Stomach smooth muscle (tissue), 2 donors: ENCODE measurements around the gene RAPGEF1.
A peak's percentile ranks its signal among the peaks of the same experiment; 100 is the strongest.

Experiments
- H3K27ac ChIP-seq: one replicate; pipeline ENCODE4 v1.7.0; 2013; ENCODE audit warnings: mild to moderate bottlenecking, low read length, inconsistent platforms
- H3K27me3 ChIP-seq, 2 donors: one replicate each; pipeline ENCODE4 v1.7.0; 2013; ENCODE audit warnings: low read length in 2 of 2; ENCODE audit not compliant: insufficient read depth in 2 of 2, control insufficient read depth in 1 of 2
- H3K36me3 ChIP-seq, 2 donors: one replicate each; pipeline ENCODE4 v1.7.0; 2013; ENCODE audit warnings: low read length in 2 of 2; ENCODE audit not compliant: control insufficient read depth in 2 of 2, insufficient read depth in 2 of 2
- H3K4me1 ChIP-seq: one replicate; pipeline ENCODE4 v1.7.0; 2013; ENCODE audit warnings: low read length; ENCODE audit not compliant: control insufficient read depth, insufficient read depth
- H3K4me3 ChIP-seq, 2 donors: one replicate each; pipeline ENCODE4 v1.7.0; 2013; ENCODE audit warnings: low read length in 2 of 2
- H3K9ac ChIP-seq, 2 donors: one replicate each; pipeline ENCODE4 v1.7.0; 2013; ENCODE audit warnings: low read length in 2 of 2, mild to moderate bottlenecking in 1 of 2
- H3K9me3 ChIP-seq, 2 donors: one replicate each; pipeline ENCODE4 v1.7.0; 2013; ENCODE audit warnings: low read length in 2 of 2; ENCODE audit not compliant: control insufficient read depth in 2 of 2
- donor health status: healthy.
- donor health status: Pancreatic carcinoma.

The RAPGEF1 gene

GRCh38 chr9:131737426-131737825, 2.5 kb downstream of the RAPGEF1 start:
- Histone ChIP-seq H3K27ac (no peak overlapping the region), H3K9ac (no peak overlapping the region), H3K4me1 (peaks cover 35% of the 10 kb centered on the region)

GRCh38 chr9:131736431-131736830, 3.4 kb downstream of the RAPGEF1 start:
- Histone ChIP-seq H3K27ac (no peak overlapping the region), H3K36me3 (peaks cover 0 to 3% of the 10 kb centered on the region in 2 donors), H3K4me3 (no peak overlapping the region), H3K27me3 (no peaks in the 10 kb centered on the region), H3K9me3 (no peaks in the 10 kb centered on the region), H3K4me1 (peaks cover 45% of the 10 kb centered on the region), H3K9ac (no peak overlapping the region)

More at GRCh38 chr9:131737426-131737825, 2.5 kb downstream of the RAPGEF1 start:
- Histone ChIP-seq H3K9me3 (no peaks in the 10 kb centered on the region), H3K36me3 (peaks cover 0 to 2% of the 10 kb centered on the region in 2 donors), H3K4me3 (no peak overlapping the region), H3K27me3 (no peaks in the 10 kb centered on the region)

- Histone ChIP-seq H3K4me3 (no peak overlapping the region), H3K27ac (no peak overlapping the region), H3K9me3 (no peaks in the 10 kb centered on the region), H3K9ac (no peak overlapping the region), H3K27me3 (no peaks in the 10 kb centered on the region), H3K4me1 (peaks cover 48% of the 10 kb centered on the region), H3K36me3 (peaks cover 0 to 3% of the 10 kb centered on the region in 2 donors)
Measured at GRCh38 chr9:131735238-131736128, 4.4 kb downstream of the RAPGEF1 start.

GRCh38 chr9:131734781-131735180, 5.1 kb downstream of the RAPGEF1 start:
- no peak overlapping the region for H3K9ac ChIP-seq

GRCh38 chr9:131734165-131734610, 5.7 kb downstream of the RAPGEF1 start:
- peaks cover 53% of the 10 kb centered on the region for H3K4me1 ChIP-seq
- no peak overlapping the region for H3K9ac ChIP-seq
- H3K4me3 ChIP-seq = no peak overlapping the region
- H3K27ac ChIP-seq = no peak overlapping the region
- H3K27me3 ChIP-seq = no peaks in the 10 kb centered on the region
- H3K36me3 ChIP-seq = peaks cover 0 to 3% of the 10 kb centered on the region in 2 donors
- H3K9me3 ChIP-seq = no peaks in the 10 kb centered on the region

More at GRCh38 chr9:131734781-131735180, 5.1 kb downstream of the RAPGEF1 start:
- Histone ChIP-seq H3K9me3 (no peaks in the 10 kb centered on the region), H3K4me3 (no peak overlapping the region), H3K4me1 (peaks cover 48% of the 10 kb centered on the region), H3K36me3 (peaks cover 0 to 3% of the 10 kb centered on the region in 2 donors), H3K27ac (no peak overlapping the region), H3K27me3 (no peaks in the 10 kb centered on the region)

GRCh38 chr9:131733541-131734061, 6.3 kb downstream of the RAPGEF1 start:
- Histone ChIP-seq H3K4me1 (peaks cover 51% of the 10 kb centered on the region), H3K9ac (no peak overlapping the region), H3K4me3 (no peak overlapping the region), H3K27ac (no peak overlapping the region), H3K9me3 (no peaks in the 10 kb centered on the region), H3K36me3 (peaks cover 0 to 3% of the 10 kb centered on the region in 2 donors), H3K27me3 (no peaks in the 10 kb centered on the region)

- Histone ChIP-seq H3K36me3 (peaks cover 0 to 3% of the 10 kb centered on the region in 2 donors), H3K27me3 (no peaks in the 10 kb centered on the region), H3K9me3 (no peaks in the 10 kb centered on the region), H3K9ac (no peak overlapping the region), H3K4me1 (peaks cover 53% of the 10 kb centered on the region), H3K27ac (no peak overlapping the region), H3K4me3 (no peak overlapping the region)
Measured at GRCh38 chr9:131732636-131733289, 7.1 kb downstream of the RAPGEF1 start.

GRCh38 chr9:131732061-131732526, 7.8 kb downstream of the RAPGEF1 start:
- no peak overlapping the region for H3K9ac ChIP-seq
- H3K27me3 ChIP-seq = no peaks in the 10 kb centered on the region
- no peak overlapping the region for H3K27ac ChIP-seq
- peaks cover 56% of the 10 kb centered on the region for H3K4me1 ChIP-seq
- peak overlapping the region in 1 of 2 donors; percentile 40 for H3K4me3 ChIP-seq
- H3K36me3 ChIP-seq = peaks cover 0 to 3% of the 10 kb centered on the region in 2 donors
- no peaks in the 10 kb centered on the region for H3K9me3 ChIP-seq

- Histone ChIP-seq H3K9me3 (no peaks in the 10 kb centered on the region), H3K4me3 (peak overlapping the region in 1 of 2 donors; percentile 40), H3K4me1 (peaks cover 56% of the 10 kb centered on the region), H3K36me3 (peaks cover 0 to 3% of the 10 kb centered on the region in 2 donors), H3K27me3 (no peaks in the 10 kb centered on the region), H3K9ac (no peak overlapping the region), H3K27ac (no peak overlapping the region)
Measured at GRCh38 chr9:131731644-131732043, 8.2 kb downstream of the RAPGEF1 start.

- no peak overlapping the region for H3K4me3 ChIP-seq
- H3K9ac ChIP-seq = no peak overlapping the region
- H3K4me1 ChIP-seq = peaks cover 52% of the 10 kb centered on the region
- no peak overlapping the region for H3K27ac ChIP-seq
- H3K27me3 ChIP-seq = no peaks in the 10 kb centered on the region
- no peaks in the 10 kb centered on the region for H3K9me3 ChIP-seq
- peaks cover 0 to 3% of the 10 kb centered on the region in 2 donors for H3K36me3 ChIP-seq
Measured at GRCh38 chr9:131731237-131731636, 8.6 kb downstream of the RAPGEF1 start.
